Activated CD4-positive, alpha-beta T cell treated with anti-CD3 and anti-CD28 coated beads, Interleukin-2, amount 10 ng/mL, durations not matched to agents 24 days and 14 days (primary cell): Measurements from ENCODE around the gene PLXNA4. TPM values are rescaled to one million over a fixed set of nuclear protein-coding genes. Genes with fewer than 3 reads are reported as not detected.

Source experiments
- DNase-seq: peaks from one replicate; pipeline ENCODE4 v3.0.0; 2022
- H3K27ac Mint-ChIP-seq: one replicate; pipeline ENCODE4 v1.8.0; 2022; ENCODE audit warnings: mild to moderate bottlenecking, mixed read lengths
- H3K27me3 Mint-ChIP-seq: one replicate; pipeline ENCODE4 v1.8.0; 2022; ENCODE audit warnings: mixed read lengths
- H3K36me3 Mint-ChIP-seq: one replicate; pipeline ENCODE4 v1.8.0; 2022; ENCODE audit warnings: low read depth, mild to moderate bottlenecking, mixed read lengths
- H3K4me1 Mint-ChIP-seq: one replicate; pipeline ENCODE4 v1.8.0; 2021; ENCODE audit warnings: mixed read lengths
- H3K4me3 Mint-ChIP-seq: one replicate; pipeline ENCODE4 v1.8.0; 2022; ENCODE audit warnings: mild to moderate bottlenecking, moderate library complexity, mixed read lengths
- H3K9me3 Mint-ChIP-seq: one replicate; pipeline ENCODE4 v1.8.0; 2021; ENCODE audit warnings: mixed read lengths
- intact Hi-C: fragments of 100-400 bp; cut with micrococcal nuclease; formaldehyde crosslinking; loops from one replicate; pipeline ENCODE4 v1.15.1; 2023
- total RNA-seq: library from RNA; stranded (reverse); gene quantifications from 2 replicates; pipeline ENCODE4 v1.2.3, GENCODE V29; 2022

The PLXNA4 gene
- total RNA-seq, 1 donor from 2014 or later: 0.70 TPM

GRCh38 chr7:132565441-132565840 is 10.8 kb downstream of the PLXNA4 start:
- no peak overlapping the region for H3K27ac Mint-ChIP-seq
- DNase-seq: no peak
- intact Hi-C loops: no loop called here
- H3K36me3 Mint-ChIP-seq: peaks cover 9% of the 10 kb centered on the region
- H3K27me3 Mint-ChIP-seq: peaks cover 79% of the 10 kb centered on the region
- peaks cover 7% of the 10 kb centered on the region for H3K4me1 Mint-ChIP-seq
- H3K9me3 Mint-ChIP-seq: no peaks in the 10 kb centered on the region
- no peak overlapping the region for H3K4me3 Mint-ChIP-seq

GRCh38 chr7:132564849-132565248 is 11.4 kb downstream of the PLXNA4 start:
- Mint-ChIP-seq H3K9me3 (no peaks in the 10 kb centered on the region), H3K27ac (no peak overlapping the region), H3K36me3 (peaks cover 5% of the 10 kb centered on the region), H3K4me3 (no peak overlapping the region), H3K4me1 (peaks cover 3% of the 10 kb centered on the region), H3K27me3 (peaks cover 78% of the 10 kb centered on the region)
- DNase-seq: no peak
- intact Hi-C loops: no loop called here

- intact Hi-C loops: no loop called here
- H3K27ac Mint-ChIP-seq: no peak overlapping the region
- peaks cover 3% of the 10 kb centered on the region for H3K36me3 Mint-ChIP-seq
- no peaks in the 10 kb centered on the region for H3K9me3 Mint-ChIP-seq
- peaks cover 3% of the 10 kb centered on the region for H3K4me1 Mint-ChIP-seq
- peaks cover 78% of the 10 kb centered on the region for H3K27me3 Mint-ChIP-seq
- H3K4me3 Mint-ChIP-seq: no peak overlapping the region
- no peak for DNase-seq
These were observed 12.2 kb downstream of the PLXNA4 start for GRCh38 chr7:132564090-132564489.

GRCh38 chr7:132562690-132563089 is 13.6 kb downstream of the PLXNA4 start:
- no peak overlapping the region for H3K27ac Mint-ChIP-seq
- DNase-seq: no peak
- peaks cover 7% of the 10 kb centered on the region for H3K4me1 Mint-ChIP-seq
- peaks cover 69% of the 10 kb centered on the region for H3K27me3 Mint-ChIP-seq
- H3K9me3 Mint-ChIP-seq: no peaks in the 10 kb centered on the region
- no peak overlapping the region for H3K4me3 Mint-ChIP-seq
- intact Hi-C loops: no loop called here
- peaks cover 5% of the 10 kb centered on the region for H3K36me3 Mint-ChIP-seq

DNA sequence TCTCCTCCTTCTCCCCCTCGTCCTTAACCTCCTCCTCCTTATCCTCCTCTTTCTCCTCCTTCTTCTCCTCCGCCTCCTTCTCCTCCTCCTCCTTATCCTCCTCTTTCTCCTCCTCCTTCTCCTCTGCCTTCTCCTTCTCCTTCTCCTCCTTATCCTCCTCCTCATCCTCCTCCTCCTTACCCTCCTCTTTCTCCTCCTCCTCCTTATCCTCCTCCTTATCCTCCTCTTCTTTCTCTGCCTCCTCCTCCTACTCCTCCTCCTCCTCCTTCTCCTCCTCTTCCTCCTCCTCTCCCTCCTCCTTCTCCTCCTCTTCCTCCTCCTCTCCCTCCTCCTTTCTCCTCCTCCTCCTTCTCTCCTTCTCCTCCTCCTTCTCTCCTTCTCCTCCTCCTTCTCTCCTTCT is 14.5 kb downstream of the PLXNA4 start:
- H3K4me3 Mint-ChIP-seq: no peak overlapping the region
- H3K27me3 Mint-ChIP-seq: peaks cover 61% of the 10 kb centered on the region
- peaks cover 12% of the 10 kb centered on the region for H3K4me1 Mint-ChIP-seq
- no peak overlapping the region for H3K27ac Mint-ChIP-seq
- H3K9me3 Mint-ChIP-seq: no peaks in the 10 kb centered on the region
- H3K36me3 Mint-ChIP-seq: peaks cover 5% of the 10 kb centered on the region
- no peak for DNase-seq
- intact Hi-C loops: no loop called here

GRCh38 chr7:132560825-132561529 is 15.3 kb downstream of the PLXNA4 start:
- Mint-ChIP-seq H3K36me3 (peaks cover 9% of the 10 kb centered on the region), H3K4me1 (peaks cover 18% of the 10 kb centered on the region), H3K4me3 (no peak overlapping the region), H3K9me3 (no peaks in the 10 kb centered on the region), H3K27ac (no peak overlapping the region), H3K27me3 (peaks cover 54% of the 10 kb centered on the region)
- no peak for DNase-seq
- intact Hi-C loops: no loop called here

- no peak overlapping the region for H3K27ac Mint-ChIP-seq
- intact Hi-C loops: no loop called here
- no peak for DNase-seq
- peaks cover 52% of the 10 kb centered on the region for H3K27me3 Mint-ChIP-seq
- H3K4me3 Mint-ChIP-seq: no peak overlapping the region
- peaks cover 10% of the 10 kb centered on the region for H3K36me3 Mint-ChIP-seq
- no peaks in the 10 kb centered on the region for H3K9me3 Mint-ChIP-seq
- H3K4me1 Mint-ChIP-seq: peaks cover 20% of the 10 kb centered on the region
These were observed 16.2 kb downstream of the PLXNA4 start for GRCh38 chr7:132560105-132560504.

GRCh38 chr7:132558815-132559214 is 17.5 kb downstream of the PLXNA4 start:
- intact Hi-C loops: no loop called here

GRCh38 chr7:132557489-132558044 is 18.7 kb downstream of the PLXNA4 start:
- no peak for DNase-seq
- Mint-ChIP-seq H3K9me3 (peaks cover 10% of the 10 kb centered on the region), H3K4me3 (no peak overlapping the region), H3K36me3 (peaks cover 18% of the 10 kb centered on the region), H3K4me1 (peaks cover 17% of the 10 kb centered on the region), H3K27me3 (peaks cover 35% of the 10 kb centered on the region), H3K27ac (peak overlapping the region; percentile 16)
- intact Hi-C loops: loop anchor here (2.0 kb wide), 1 partner anchor 39 kb away; no protein-coding TSS in a partner anchor

More at GRCh38 chr7:132558815-132559214, 17.5 kb downstream of the PLXNA4 start:
- Mint-ChIP-seq H3K4me3 (no peak overlapping the region), H3K36me3 (peaks cover 13% of the 10 kb centered on the region), H3K27me3 (peaks cover 43% of the 10 kb centered on the region), H3K9me3 (peaks cover 7% of the 10 kb centered on the region), H3K4me1 (peaks cover 17% of the 10 kb centered on the region), H3K27ac (no peak overlapping the region)
- DNase-seq: no peak

- Mint-ChIP-seq H3K9me3 (peaks cover 28% of the 10 kb centered on the region), H3K4me3 (no peak overlapping the region), H3K27ac (no peak overlapping the region), H3K4me1 (peaks cover 17% of the 10 kb centered on the region), H3K36me3 (peaks cover 36% of the 10 kb centered on the region), H3K27me3 (peaks cover 8% of the 10 kb centered on the region)
- no peak for DNase-seq
- intact Hi-C loops: no loop called here
These were observed 21.8 kb downstream of the PLXNA4 start for GRCh38 chr7:132554446-132554845.

GRCh38 chr7:132553031-132553430 is 23.2 kb downstream of the PLXNA4 start:
- Mint-ChIP-seq H3K27ac (no peak overlapping the region), H3K4me1 (peaks cover 15% of the 10 kb centered on the region), H3K36me3 (peaks cover 33% of the 10 kb centered on the region), H3K27me3 (peaks cover 6% of the 10 kb centered on the region), H3K4me3 (no peak overlapping the region), H3K9me3 (peaks cover 28% of the 10 kb centered on the region)
- intact Hi-C loops: no loop called here
- DNase-seq: no peak

DNA sequence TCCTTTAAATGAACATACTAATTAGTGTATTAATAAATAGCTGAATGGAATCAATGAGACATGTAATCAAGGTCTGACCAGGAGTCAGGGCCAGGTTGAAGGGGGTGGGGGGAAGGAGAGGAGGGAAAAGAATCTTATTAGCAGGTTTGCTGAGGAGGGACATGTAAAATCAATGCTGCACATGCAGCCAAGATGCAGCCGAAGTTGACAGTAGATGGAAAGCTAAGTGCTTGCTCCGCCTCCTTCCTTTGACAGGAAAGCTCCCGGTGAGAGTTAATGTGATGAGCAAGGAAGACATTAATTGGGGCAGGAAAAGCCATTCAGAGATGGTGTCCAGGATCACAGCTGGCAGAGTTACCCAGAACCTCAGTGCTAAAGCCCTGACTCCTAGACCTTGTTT is 24.4 kb downstream of the PLXNA4 start:
- peaks cover 28% of the 10 kb centered on the region for H3K9me3 Mint-ChIP-seq
- H3K4me3 Mint-ChIP-seq: no peak overlapping the region
- peaks cover 11% of the 10 kb centered on the region for H3K4me1 Mint-ChIP-seq
- no peak overlapping the region for H3K27ac Mint-ChIP-seq
- DNase-seq: no peak
- H3K36me3 Mint-ChIP-seq: peaks cover 35% of the 10 kb centered on the region
- peaks cover 6% of the 10 kb centered on the region for H3K27me3 Mint-ChIP-seq
- intact Hi-C loops: no loop called here

DNA sequence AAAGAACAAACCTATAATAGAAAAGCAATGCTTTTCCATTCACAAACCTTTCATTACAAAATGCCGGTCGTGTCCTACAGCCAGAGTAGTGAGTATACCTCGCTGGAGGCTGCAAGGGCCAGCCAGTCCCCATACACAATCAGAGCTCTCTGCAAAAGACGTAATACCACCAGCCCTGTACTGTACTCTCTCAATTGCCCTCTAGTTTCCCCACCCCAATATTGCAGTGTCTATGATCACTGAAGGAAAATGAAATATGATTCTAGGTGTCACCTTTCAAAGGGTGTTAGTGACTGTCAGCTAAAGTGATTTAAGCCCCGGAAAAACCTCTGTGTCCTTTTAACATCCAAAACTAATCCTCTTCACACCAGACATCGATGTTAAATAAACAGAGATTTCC is 24.8 kb downstream of the PLXNA4 start:
- no peak for DNase-seq
- peaks cover 28% of the 10 kb centered on the region for H3K9me3 Mint-ChIP-seq
- H3K4me1 Mint-ChIP-seq: peaks cover 9% of the 10 kb centered on the region
- peaks cover 6% of the 10 kb centered on the region for H3K27me3 Mint-ChIP-seq
- no peak overlapping the region for H3K4me3 Mint-ChIP-seq
- no peak overlapping the region for H3K27ac Mint-ChIP-seq
- intact Hi-C loops: no loop called here
- H3K36me3 Mint-ChIP-seq: peaks cover 33% of the 10 kb centered on the region

DNA sequence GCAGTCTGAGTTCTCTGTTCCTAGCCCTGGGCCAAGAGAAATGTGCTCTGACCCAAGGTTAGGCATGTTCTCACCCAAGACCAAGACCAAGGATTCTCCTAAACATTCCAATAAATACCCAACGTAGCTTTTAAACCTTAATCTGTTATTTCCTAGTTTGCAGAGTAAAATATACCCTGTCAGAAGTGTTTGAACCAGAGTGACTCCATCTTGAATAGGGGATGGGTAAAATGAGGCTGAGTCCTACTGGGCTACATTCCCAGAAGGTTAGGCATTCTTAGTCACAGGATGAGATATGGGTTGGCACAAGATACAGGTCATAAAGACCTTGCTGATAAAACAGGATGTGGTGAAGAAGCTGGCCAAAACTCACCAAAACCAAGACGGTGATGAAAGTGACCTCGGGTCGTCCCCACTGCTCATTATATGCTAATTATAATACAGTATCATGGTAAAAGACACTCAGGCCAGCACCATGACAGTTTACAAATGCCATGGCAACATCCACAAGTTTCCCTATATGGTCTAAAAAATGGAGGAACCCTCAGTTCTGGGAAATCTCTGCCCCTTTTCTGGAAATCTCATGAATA is 27.7 kb downstream of the PLXNA4 start:
- peaks cover 16% of the 10 kb centered on the region for H3K4me1 Mint-ChIP-seq
- peaks cover 24% of the 10 kb centered on the region for H3K9me3 Mint-ChIP-seq
- H3K27ac Mint-ChIP-seq: no peak overlapping the region
- no peak for DNase-seq
- peaks cover 32% of the 10 kb centered on the region for H3K36me3 Mint-ChIP-seq
- no peak overlapping the region for H3K4me3 Mint-ChIP-seq
- H3K27me3 Mint-ChIP-seq: peaks cover 4% of the 10 kb centered on the region
- intact Hi-C loops: no loop called here
